Epithelial cell of prostate (primary cell): Measurements from ENCODE around the gene ADH5.
"Not testable (repeated sequence)": the region's sequence is repeated elsewhere in the genome, so short reads cannot be mapped to it uniquely, and the experiment has no call there.

Source experiments
- DNase-seq: peaks from one replicate; pipeline ENCODE4 v3.0.0-alpha.2; 2011; ENCODE audit warnings: low read depth, low spot score
- H3K27ac ChIP-seq: fragments of 450-650 bp; 2 replicates; pipeline ENCODE4 v1.5.1; 2017; ENCODE audit warnings: mild to moderate bottlenecking

ADH5 gene

GRCh38 chr4:99088023-99088449 lies 552 bp downstream of the ADH5 start:
- H3K27ac ChIP-seq: peak overlapping the region; percentile 94
- DNase-seq: peak; percentile 14

- no peak overlapping the region for H3K27ac ChIP-seq
- no peak for DNase-seq
Measured at GRCh38 chr4:99084595-99084994, 4.0 kb downstream of the ADH5 start.

GRCh38 chr4:99082192-99082591 lies 6.4 kb downstream of the ADH5 start:
- H3K27ac ChIP-seq: no peak overlapping the region
- no peak for DNase-seq

- DNase-seq, H3K27ac ChIP-seq: not testable (repeated sequence)
Measured at GRCh38 chr4:99080869-99081268, 7.7 kb downstream of the ADH5 start.

- no peak overlapping the region for H3K27ac ChIP-seq
- DNase-seq: no peak
Measured at GRCh38 chr4:99079625-99080295, 8.8 kb downstream of the ADH5 start.

GRCh38 chr4:99078931-99079624 lies 9.5 kb downstream of the ADH5 start:
- no peak overlapping the region for H3K27ac ChIP-seq
- DNase-seq: no peak

GRCh38 chr4:99078336-99078735 lies 10.3 kb downstream of the ADH5 start:
- no peak for DNase-seq
- no peak overlapping the region for H3K27ac ChIP-seq

GRCh38 chr4:99077177-99077576 lies 11.4 kb downstream of the ADH5 start:
- H3K27ac ChIP-seq: no peak overlapping the region
- DNase-seq: no peak

GRCh38 chr4:99076292-99076976 lies 12.2 kb downstream of the ADH5 start:
- no peak overlapping the region for H3K27ac ChIP-seq
- DNase-seq: no peak

GRCh38 chr4:99074816-99075215 lies 13.8 kb downstream of the ADH5 start:
- DNase-seq: no peak
- no peak overlapping the region for H3K27ac ChIP-seq

GRCh38 chr4:99071159-99071558 lies 17.4 kb downstream of the ADH5 start:
- DNase-seq: no peak
- H3K27ac ChIP-seq: no peak overlapping the region

GRCh38 chr4:99067617-99068016 lies 21.0 kb downstream of the ADH5 start:
- no peak for DNase-seq
- no peak overlapping the region for H3K27ac ChIP-seq

GRCh38 chr4:99065521-99065920 lies 23.1 kb downstream of the ADH5 start:
- H3K27ac ChIP-seq, DNase-seq: not testable (repeated sequence)

- DNase-seq: no peak
Measured at GRCh38 chr4:99062120-99062519, 26.5 kb downstream of the ADH5 start.

GRCh38 chr4:99061048-99061700 lies 27.4 kb downstream of the ADH5 start:
- H3K27ac ChIP-seq: peak overlapping the region; percentile 83
- DNase-seq: no peak

More at GRCh38 chr4:99062120-99062519, 26.5 kb downstream of the ADH5 start:
- H3K27ac ChIP-seq: no peak overlapping the region

- peak overlapping the region; percentile 83 for H3K27ac ChIP-seq
- DNase-seq: no peak
Measured at GRCh38 chr4:99059550-99059949, 29.0 kb downstream of the ADH5 start.

- H3K27ac ChIP-seq: peak overlapping the region; percentile 83
- no peak for DNase-seq
Measured at GRCh38 chr4:99058228-99058627, 30.4 kb downstream of the ADH5 start.

- no peak for DNase-seq
- no peak overlapping the region for H3K27ac ChIP-seq
Measured at GRCh38 chr4:99054428-99054994, 34.1 kb downstream of the ADH5 start.

GRCh38 chr4:99052902-99053301 lies 35.7 kb downstream of the ADH5 start:
- H3K27ac ChIP-seq: no peak overlapping the region
- DNase-seq: no peak

GRCh38 chr4:99047710-99048109 lies 40.9 kb downstream of the ADH5 start:
- DNase-seq: no peak
- H3K27ac ChIP-seq: no peak overlapping the region
